HepG2 (cell line): ENCODE data around the gene KIF25. TPM values are rescaled to one million over a fixed set of nuclear protein-coding genes. Genes with fewer than 3 reads are reported as not detected.

ENCODE experiments used
- AGO2 ChIP-seq: fragments of 200-400 bp; formaldehyde crosslinking; optimal IDR thresholded peaks from 2 replicates; pipeline ENCODE3; 2017; ENCODE audit warnings: mild to moderate bottlenecking, low read depth, low read length, moderate library complexity
- EEA1 ChIP-seq: sonication (generic); formaldehyde crosslinking; IDR thresholded peaks from 2 replicates; pipeline ENCODE4 v1.5.1; 2020; ENCODE audit warnings: mild to moderate bottlenecking, missing genetic modification reagents, borderline replicate concordance
- ESRRA ChIP-seq: sonication (generic); formaldehyde crosslinking; IDR thresholded peaks from 2 replicates; pipeline ENCODE4 v1.5.1; 2020; ENCODE audit warnings: mild to moderate bottlenecking, low read depth, missing genetic modification reagents
- FLYWCH1 ChIP-seq: sonication (generic); formaldehyde crosslinking; IDR thresholded peaks from 2 replicates; pipeline ENCODE4 v1.8.1; 2023; ENCODE audit warnings: mild to moderate bottlenecking, missing genetic modification reagents
- HNF4A ChIP-seq: sonication (generic); formaldehyde crosslinking; IDR thresholded peaks from 2 replicates; pipeline ENCODE4 v1.4.0; 2020; ENCODE audit warnings: missing genetic modification reagents
- KAT8 ChIP-seq: IDR thresholded peaks from 2 replicates; pipeline ENCODE4 v1.6.1; 2016; ENCODE audit warnings: missing genetic modification reagents, missing compliant biosample characterization
- KLF12 ChIP-seq: sonication (generic); formaldehyde crosslinking; IDR thresholded peaks from 2 replicates; pipeline ENCODE4 v1.4.0; 2020; ENCODE audit warnings: missing genetic modification reagents, borderline replicate concordance
- KMT2A ChIP-seq: sonication (generic); formaldehyde crosslinking; IDR thresholded peaks from 2 replicates; pipeline ENCODE4 v1.4.0; 2020; ENCODE audit warnings: missing genetic modification reagents
- LCORL ChIP-seq, 2 experiments: fragments of 450-650 bp in 1 of 2; sonication (generic) in 1 of 2; formaldehyde crosslinking in 1 of 2; IDR thresholded peaks; 2 replicates each; pipeline versions ENCODE4 v1.5.0 to v1.6.1; 2017 to 2020; ENCODE audit warnings: antibody characterized with exemption in 1 of 2, missing genetic modification reagents in 1 of 2
- PAF1 ChIP-seq: IDR thresholded peaks from 2 replicates; pipeline ENCODE4 v1.6.1; 2016; ENCODE audit warnings: missing genetic modification reagents, missing compliant biosample characterization
- RXRA ChIP-seq: sonication (generic); formaldehyde crosslinking; IDR thresholded peaks from 2 replicates; pipeline ENCODE4 v1.5.1; 2020; ENCODE audit warnings: missing genetic modification reagents
- RXRB ChIP-seq: IDR thresholded peaks from 2 replicates; pipeline ENCODE4 v1.6.1; 2016; ENCODE audit warnings: borderline replicate concordance, missing genetic modification reagents, missing compliant biosample characterization
- SALL2 ChIP-seq: sonication (generic); formaldehyde crosslinking; IDR thresholded peaks from 2 replicates; pipeline ENCODE4 v1.8.1; 2023; ENCODE audit warnings: mild to moderate bottlenecking, missing genetic modification reagents, inconsistent platforms
- SIX1 ChIP-seq: sonication (generic); formaldehyde crosslinking; IDR thresholded peaks from 2 replicates; pipeline ENCODE4 v1.4.0; 2020; ENCODE audit warnings: missing genetic modification reagents, borderline replicate concordance
- SIX4 ChIP-seq: sonication (generic); formaldehyde crosslinking; IDR thresholded peaks from 2 replicates; pipeline ENCODE4 v1.4.0; 2020; ENCODE audit warnings: missing genetic modification reagents
- SRSF1 ChIP-seq: fragments of 200-400 bp; formaldehyde crosslinking; optimal IDR thresholded peaks from 2 replicates; pipeline ENCODE3; 2017; ENCODE audit warnings: mild to moderate bottlenecking, low read depth, low read length, moderate library complexity
- SSRP1 ChIP-seq: IDR thresholded peaks from 2 replicates; pipeline ENCODE4 v1.6.1; 2016; ENCODE audit warnings: control low read depth
- TAF1 ChIP-seq: sonication (generic); formaldehyde crosslinking; IDR thresholded peaks from 2 replicates; pipeline ENCODE4 v1.4.0; 2020; ENCODE audit warnings: missing genetic modification reagents
- TP53 ChIP-seq: sonication (generic); formaldehyde crosslinking; conservative IDR thresholded peaks from 2 replicates; pipeline ENCODE4 v1.4.0; 2020; ENCODE audit warnings: missing genetic modification reagents
- ZBTB1 ChIP-seq: sonication (generic); formaldehyde crosslinking; IDR thresholded peaks from 2 replicates; pipeline ENCODE4 v1.4.0; 2020; ENCODE audit warnings: missing genetic modification reagents, borderline replicate concordance
- ZEB1 ChIP-seq: IDR thresholded peaks from 2 replicates; pipeline ENCODE4 v1.6.1; 2012; ENCODE audit warnings: mild to moderate bottlenecking, low read depth, inconsistent platforms; ENCODE audit not compliant: insufficient replicate concordance
- ZFP1 ChIP-seq: IDR thresholded peaks from 2 replicates; pipeline ENCODE4 v1.6.1; 2016
- ZNF615 ChIP-seq: sonication (generic); formaldehyde crosslinking; IDR thresholded peaks from 2 replicates; pipeline ENCODE4 v1.5.0; 2020; ENCODE audit warnings: mild to moderate bottlenecking, missing genetic modification reagents, borderline replicate concordance
- ZNF766 ChIP-seq: sonication (generic); formaldehyde crosslinking; IDR thresholded peaks from 2 replicates; pipeline ENCODE4 v1.5.0; 2020; ENCODE audit warnings: missing genetic modification reagents, borderline replicate concordance
- ZNF777 ChIP-seq: sonication (generic); formaldehyde crosslinking; IDR thresholded peaks from 2 replicates; pipeline ENCODE4 v1.4.0; 2020; ENCODE audit warnings: missing genetic modification reagents
- polyA plus RNA-seq, 8 experiments: library from polyadenylated mRNA; depleted of rRNA in 3 of 8; stranded (reverse) in 7 of 8; unstranded in 1 of 8; fragments of >200 nt; fragmentation: Illumina TruSeq in 4 of 8; extraction: Trizol in 4 of 8; gene quantifications; 2 replicates each; pipeline versions ENCODE4 v1.2.1 to v1.2.3, GENCODE V29; 2011 to 2016; ENCODE audit warnings: low read depth in 4 of 8, missing spikeins in 1 of 8, mixed read lengths in 1 of 8; ENCODE audit not compliant: insufficient read depth in 1 of 8
- total RNA-seq, 5 experiments: library from RNA; depleted of rRNA; stranded (reverse); fragments of >200 nt; fragmentation: Illumina TruSeq; extraction: Trizol; gene quantifications; 2 replicates each; pipeline ENCODE4 v1.2.3, GENCODE V29; 2016; ENCODE audit warnings: low read depth in 1 of 5
- TF ChIP-seq, protein P1 (sequence below): sonication (generic); formaldehyde crosslinking; IDR thresholded peaks from 2 replicates; pipeline ENCODE4 v1.4.0; 2020; ENCODE audit warnings: low read depth, missing genetic modification reagents
- TF ChIP-seq, protein P2 (sequence below): IDR thresholded peaks from 2 replicates; pipeline ENCODE4 v1.6.1; 2016; ENCODE audit warnings: control low read depth
- TF ChIP-seq, protein P3 (sequence below): sonication (generic); formaldehyde crosslinking; IDR thresholded peaks from 2 replicates; pipeline ENCODE4 v1.5.0; 2020; ENCODE audit warnings: mild to moderate bottlenecking, missing genetic modification reagents, moderate library complexity

Gene KIF25
- total and polyA plus RNA-seq, 2 of the 13 experiments (the other 11 are each of a cell fraction or from before 2014, with no cell fraction given): not detected

DNA sequence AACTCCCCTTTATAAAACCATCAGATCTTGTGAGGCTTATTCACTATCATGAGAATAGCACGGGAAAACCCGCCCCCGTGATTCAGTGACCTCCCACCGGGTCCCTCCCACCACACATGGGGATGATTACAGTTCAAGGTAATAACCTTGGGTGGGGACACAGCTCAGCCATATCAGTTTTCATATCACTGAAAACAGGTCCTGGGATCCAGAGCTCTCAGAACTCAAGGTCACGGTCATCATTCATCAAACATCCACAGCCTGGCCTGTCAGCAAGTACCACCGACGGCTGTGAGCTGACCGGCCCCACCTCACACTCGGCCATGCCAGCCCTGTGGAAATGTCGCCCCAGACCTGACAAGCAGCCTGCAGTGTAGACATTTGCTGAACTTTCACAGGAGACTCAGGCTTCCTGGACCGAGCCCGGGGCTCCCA, 95.6 kb downstream of the KIF25 start (continued):
- TF ChIP-seq, protein P1, sequence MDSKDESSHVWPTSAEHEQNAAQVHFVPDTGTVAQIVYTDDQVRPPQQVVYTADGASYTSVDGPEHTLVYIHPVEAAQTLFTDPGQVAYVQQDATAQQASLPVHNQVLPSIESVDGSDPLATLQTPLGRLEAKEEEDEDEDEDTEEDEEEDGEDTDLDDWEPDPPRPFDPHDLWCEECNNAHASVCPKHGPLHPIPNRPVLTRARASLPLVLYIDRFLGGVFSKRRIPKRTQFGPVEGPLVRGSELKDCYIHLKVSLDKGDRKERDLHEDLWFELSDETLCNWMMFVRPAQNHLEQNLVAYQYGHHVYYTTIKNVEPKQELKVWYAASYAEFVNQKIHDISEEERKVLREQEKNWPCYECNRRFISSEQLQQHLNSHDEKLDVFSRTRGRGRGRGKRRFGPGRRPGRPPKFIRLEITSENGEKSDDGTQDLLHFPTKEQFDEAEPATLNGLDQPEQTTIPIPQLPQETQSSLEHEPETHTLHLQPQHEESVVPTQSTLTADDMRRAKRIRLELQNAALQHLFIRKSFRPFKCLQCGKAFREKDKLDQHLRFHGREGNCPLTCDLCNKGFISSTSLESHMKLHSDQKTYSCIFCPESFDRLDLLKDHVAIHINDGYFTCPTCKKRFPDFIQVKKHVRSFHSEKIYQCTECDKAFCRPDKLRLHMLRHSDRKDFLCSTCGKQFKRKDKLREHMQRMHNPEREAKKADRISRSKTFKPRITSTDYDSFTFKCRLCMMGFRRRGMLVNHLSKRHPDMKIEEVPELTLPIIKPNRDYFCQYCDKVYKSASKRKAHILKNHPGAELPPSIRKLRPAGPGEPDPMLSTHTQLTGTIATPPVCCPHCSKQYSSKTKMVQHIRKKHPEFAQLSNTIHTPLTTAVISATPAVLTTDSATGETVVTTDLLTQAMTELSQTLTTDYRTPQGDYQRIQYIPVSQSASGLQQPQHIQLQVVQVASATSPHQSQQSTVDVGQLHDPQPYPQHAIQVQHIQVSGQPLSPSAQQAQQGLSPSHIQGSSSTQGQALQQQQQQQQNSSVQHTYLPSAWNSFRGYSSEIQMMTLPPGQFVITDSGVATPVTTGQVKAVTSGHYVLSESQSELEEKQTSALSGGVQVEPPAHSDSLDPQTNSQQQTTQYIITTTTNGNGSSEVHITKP (CRISPR knock-in tag): no peak
- no peak for TF ChIP-seq EEA1 (CRISPR knock-in tag)
- no peak for TF ChIP-seq SRSF1
- peak; percentile 83; the same call in 1 of the 2 replicates for TF ChIP-seq SIX1 (CRISPR knock-in tag)
- TF ChIP-seq, protein P2, sequence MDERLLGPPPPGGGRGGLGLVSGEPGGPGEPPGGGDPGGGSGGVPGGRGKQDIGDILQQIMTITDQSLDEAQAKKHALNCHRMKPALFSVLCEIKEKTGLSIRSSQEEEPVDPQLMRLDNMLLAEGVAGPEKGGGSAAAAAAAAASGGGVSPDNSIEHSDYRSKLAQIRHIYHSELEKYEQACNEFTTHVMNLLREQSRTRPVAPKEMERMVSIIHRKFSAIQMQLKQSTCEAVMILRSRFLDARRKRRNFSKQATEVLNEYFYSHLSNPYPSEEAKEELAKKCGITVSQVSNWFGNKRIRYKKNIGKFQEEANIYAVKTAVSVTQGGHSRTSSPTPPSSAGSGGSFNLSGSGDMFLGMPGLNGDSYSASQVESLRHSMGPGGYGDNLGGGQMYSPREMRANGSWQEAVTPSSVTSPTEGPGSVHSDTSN (CRISPR knock-in tag): no peak
- no peak for TF ChIP-seq KLF12 (CRISPR knock-in tag)
- no peak for TF ChIP-seq KMT2A (CRISPR knock-in tag)
- TF ChIP-seq ZEB1: no peak
- TF ChIP-seq KAT8 (CRISPR knock-in tag): no peak
- TF ChIP-seq ZNF777 (CRISPR knock-in tag): peak; percentile 59; the same call in 1 of the 2 replicates
- no peak for TF ChIP-seq ZNF615 (CRISPR knock-in tag)
- no peak for TF ChIP-seq ZNF766 (CRISPR knock-in tag)
- no peak for TF ChIP-seq TP53 (CRISPR knock-in tag)
- TF ChIP-seq ZFP1 (CRISPR knock-in tag): no peak
- TF ChIP-seq FLYWCH1: no peak
- peak; percentile 72; the same call in 1 of the 2 replicates for TF ChIP-seq ESRRA (CRISPR knock-in tag)
- TF ChIP-seq, protein P3, sequence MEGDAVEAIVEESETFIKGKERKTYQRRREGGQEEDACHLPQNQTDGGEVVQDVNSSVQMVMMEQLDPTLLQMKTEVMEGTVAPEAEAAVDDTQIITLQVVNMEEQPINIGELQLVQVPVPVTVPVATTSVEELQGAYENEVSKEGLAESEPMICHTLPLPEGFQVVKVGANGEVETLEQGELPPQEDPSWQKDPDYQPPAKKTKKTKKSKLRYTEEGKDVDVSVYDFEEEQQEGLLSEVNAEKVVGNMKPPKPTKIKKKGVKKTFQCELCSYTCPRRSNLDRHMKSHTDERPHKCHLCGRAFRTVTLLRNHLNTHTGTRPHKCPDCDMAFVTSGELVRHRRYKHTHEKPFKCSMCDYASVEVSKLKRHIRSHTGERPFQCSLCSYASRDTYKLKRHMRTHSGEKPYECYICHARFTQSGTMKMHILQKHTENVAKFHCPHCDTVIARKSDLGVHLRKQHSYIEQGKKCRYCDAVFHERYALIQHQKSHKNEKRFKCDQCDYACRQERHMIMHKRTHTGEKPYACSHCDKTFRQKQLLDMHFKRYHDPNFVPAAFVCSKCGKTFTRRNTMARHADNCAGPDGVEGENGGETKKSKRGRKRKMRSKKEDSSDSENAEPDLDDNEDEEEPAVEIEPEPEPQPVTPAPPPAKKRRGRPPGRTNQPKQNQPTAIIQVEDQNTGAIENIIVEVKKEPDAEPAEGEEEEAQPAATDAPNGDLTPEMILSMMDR (CRISPR knock-in tag): no peak
- TF ChIP-seq ZBTB1 (CRISPR knock-in tag): no peak
- TF ChIP-seq TAF1 (CRISPR knock-in tag): peak; percentile 12; the same call in 1 of the 2 replicates
- TF ChIP-seq RXRB: peak; percentile 73; the same call in 1 of the 2 replicates
- peak; percentile 39; the same call in 1 of the 2 replicates for TF ChIP-seq RXRA (CRISPR knock-in tag)
- TF ChIP-seq PAF1 (CRISPR knock-in tag): no peak
- TF ChIP-seq SALL2 (CRISPR knock-in tag): no peak
- no peak for TF ChIP-seq SIX4 (CRISPR knock-in tag)
- peak; percentile 46; the same call in 1 of the 2 replicates for TF ChIP-seq HNF4A
- TF ChIP-seq AGO2: no peak
- TF ChIP-seq SSRP1 (CRISPR knock-in tag): no peak
- no peak for TF ChIP-seq LCORL (IDR thresholded peaks at IDR 0.05)
- TF ChIP-seq LCORL (CRISPR knock-in tag; IDR thresholded peaks at IDR 0.05): no peak
